Liver (tissue), 3 donors: ENCODE results near the gene TPSG1.
"Not testable (repeated sequence)": the region's sequence is repeated elsewhere in the genome, so short reads cannot be mapped to it uniquely, and the experiment has no call there.

ENCODE experiments used
- GABPA ChIP-seq, 2 donors: IDR thresholded peaks in 1 of 2; conservative IDR thresholded peaks in 1 of 2; 2 replicates each; pipeline ENCODE4 v1.6.1; 2016; ENCODE audit warnings: antibody characterized with exemption in 2 of 2, mild to moderate bottlenecking in 1 of 2, moderate library complexity in 1 of 2
- TAF1 ChIP-seq: conservative IDR thresholded peaks from 2 replicates; pipeline ENCODE4 v1.6.1; 2016; ENCODE audit warnings: antibody characterized with exemption, mild to moderate bottlenecking
- TF ChIP-seq, protein P1 (sequence below): fragments of 150-350 bp; IDR thresholded peaks from 2 replicates; pipeline ENCODE4 v1.5.1; 2017; ENCODE audit warnings: improper control_type of control experiment, low read depth, low read length; ENCODE audit not compliant: missing input control
- TF ChIP-seq, protein P2 (sequence below): IDR thresholded peaks from 2 replicates; pipeline ENCODE4 v1.6.1; 2016; ENCODE audit warnings: antibody characterized with exemption
- TF ChIP-seq, protein P3 (sequence below): IDR thresholded peaks from 2 replicates; pipeline ENCODE4 v1.6.1; 2016; ENCODE audit warnings: antibody characterized with exemption
- donor health status: healthy.
- donor health status: healthy.

DNA sequence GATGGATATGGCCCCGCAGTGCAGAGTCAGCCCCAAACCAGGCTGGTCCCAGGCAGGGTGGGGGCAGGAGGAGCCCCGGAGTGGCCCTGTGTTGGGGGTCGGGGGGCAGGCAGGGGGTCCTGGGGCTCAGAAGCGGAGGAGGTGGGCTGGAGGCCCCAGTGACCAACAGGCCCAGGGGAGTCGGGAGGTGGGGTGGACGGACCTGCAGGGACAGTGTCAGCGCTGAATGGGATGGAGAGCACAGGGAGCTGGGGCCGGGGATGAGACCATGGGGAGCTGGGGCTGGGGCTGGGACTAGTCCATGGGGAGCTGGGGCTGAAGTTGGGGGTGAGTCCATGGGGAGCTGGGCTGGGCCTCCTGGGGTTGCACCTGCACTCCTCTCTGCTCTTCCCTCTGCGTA is 14.5 kb upstream of the TPSG1 start:
- TF ChIP-seq, protein P1, sequence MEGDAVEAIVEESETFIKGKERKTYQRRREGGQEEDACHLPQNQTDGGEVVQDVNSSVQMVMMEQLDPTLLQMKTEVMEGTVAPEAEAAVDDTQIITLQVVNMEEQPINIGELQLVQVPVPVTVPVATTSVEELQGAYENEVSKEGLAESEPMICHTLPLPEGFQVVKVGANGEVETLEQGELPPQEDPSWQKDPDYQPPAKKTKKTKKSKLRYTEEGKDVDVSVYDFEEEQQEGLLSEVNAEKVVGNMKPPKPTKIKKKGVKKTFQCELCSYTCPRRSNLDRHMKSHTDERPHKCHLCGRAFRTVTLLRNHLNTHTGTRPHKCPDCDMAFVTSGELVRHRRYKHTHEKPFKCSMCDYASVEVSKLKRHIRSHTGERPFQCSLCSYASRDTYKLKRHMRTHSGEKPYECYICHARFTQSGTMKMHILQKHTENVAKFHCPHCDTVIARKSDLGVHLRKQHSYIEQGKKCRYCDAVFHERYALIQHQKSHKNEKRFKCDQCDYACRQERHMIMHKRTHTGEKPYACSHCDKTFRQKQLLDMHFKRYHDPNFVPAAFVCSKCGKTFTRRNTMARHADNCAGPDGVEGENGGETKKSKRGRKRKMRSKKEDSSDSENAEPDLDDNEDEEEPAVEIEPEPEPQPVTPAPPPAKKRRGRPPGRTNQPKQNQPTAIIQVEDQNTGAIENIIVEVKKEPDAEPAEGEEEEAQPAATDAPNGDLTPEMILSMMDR = not testable (repeated sequence)
- TF ChIP-seq GABPA (IDR thresholded peaks at IDR 0.05 in 1 of 2, conservative IDR thresholded peaks at IDR 0.05 in 1 of 2); TAF1: not testable (repeated sequence)
- TF ChIP-seq, protein P2, sequence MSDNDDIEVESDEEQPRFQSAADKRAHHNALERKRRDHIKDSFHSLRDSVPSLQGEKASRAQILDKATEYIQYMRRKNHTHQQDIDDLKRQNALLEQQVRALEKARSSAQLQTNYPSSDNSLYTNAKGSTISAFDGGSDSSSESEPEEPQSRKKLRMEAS = not testable (repeated sequence)
- TF ChIP-seq, protein P3, sequence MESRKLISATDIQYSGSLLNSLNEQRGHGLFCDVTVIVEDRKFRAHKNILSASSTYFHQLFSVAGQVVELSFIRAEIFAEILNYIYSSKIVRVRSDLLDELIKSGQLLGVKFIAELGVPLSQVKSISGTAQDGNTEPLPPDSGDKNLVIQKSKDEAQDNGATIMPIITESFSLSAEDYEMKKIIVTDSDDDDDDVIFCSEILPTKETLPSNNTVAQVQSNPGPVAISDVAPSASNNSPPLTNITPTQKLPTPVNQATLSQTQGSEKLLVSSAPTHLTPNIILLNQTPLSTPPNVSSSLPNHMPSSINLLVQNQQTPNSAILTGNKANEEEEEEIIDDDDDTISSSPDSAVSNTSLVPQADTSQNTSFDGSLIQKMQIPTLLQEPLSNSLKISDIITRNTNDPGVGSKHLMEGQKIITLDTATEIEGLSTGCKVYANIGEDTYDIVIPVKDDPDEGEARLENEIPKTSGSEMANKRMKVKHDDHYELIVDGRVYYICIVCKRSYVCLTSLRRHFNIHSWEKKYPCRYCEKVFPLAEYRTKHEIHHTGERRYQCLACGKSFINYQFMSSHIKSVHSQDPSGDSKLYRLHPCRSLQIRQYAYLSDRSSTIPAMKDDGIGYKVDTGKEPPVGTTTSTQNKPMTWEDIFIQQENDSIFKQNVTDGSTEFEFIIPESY = not testable (repeated sequence)
